H1 (cell line): ENCODE measurements around the gene BCO1. TPM values are rescaled to one million over a fixed set of nuclear protein-coding genes. Genes with fewer than 3 reads are reported as not detected.

Source experiments
- ATF3 ChIP-seq: IDR thresholded peaks from 2 replicates; pipeline ENCODE4 v1.6.1; 2011; ENCODE audit warnings: low read depth, mild to moderate bottlenecking, low read length; ENCODE audit not compliant: insufficient read depth
- BACH1 ChIP-seq: IDR thresholded peaks from 2 replicates; pipeline ENCODE4 v1.6.1; 2012; ENCODE audit warnings: low read length, improper control_type of control experiment
- CHD2 ChIP-seq: IDR thresholded peaks from 2 replicates; pipeline ENCODE4 v1.6.1; 2012; ENCODE audit warnings: low read length, improper control_type of control experiment
- JUN ChIP-seq: IDR thresholded peaks from 2 replicates; pipeline ENCODE4 v1.6.1; 2011; ENCODE audit warnings: low read depth, mild to moderate bottlenecking, improper control_type of control experiment, low read length
- KDM1A ChIP-seq: fragments of 200-600, 300-600 bp; sonication (generic); IDR thresholded peaks from 2 replicates; pipeline ENCODE4 v1.7.1; 2016; ENCODE audit warnings: mild to moderate bottlenecking, low read length, borderline replicate concordance
- KDM4A ChIP-seq: IDR thresholded peaks from one replicate; pipeline ENCODE4 v1.7.1; 2012; ENCODE audit warnings: low read depth, mild to moderate bottlenecking, moderate library complexity, low read length, inconsistent platforms; ENCODE audit not compliant: severe bottlenecking
- RFX5 ChIP-seq: IDR thresholded peaks from 2 replicates; pipeline ENCODE4 v1.6.1; 2011; ENCODE audit warnings: low read depth, low read length, improper control_type of control experiment, borderline replicate concordance
- SP2 ChIP-seq: IDR thresholded peaks from 2 replicates; pipeline ENCODE4 v1.6.1; 2012; ENCODE audit warnings: mild to moderate bottlenecking, low read length, inconsistent platforms
- SRF ChIP-seq: IDR thresholded peaks from 2 replicates; pipeline ENCODE4 v1.6.1; 2011; ENCODE audit warnings: mild to moderate bottlenecking, low read depth, low read length, moderate library complexity
- TAF1 ChIP-seq: IDR thresholded peaks from 2 replicates; pipeline ENCODE4 v1.6.1; 2011; ENCODE audit warnings: mild to moderate bottlenecking, low read depth, low read length
- TBP ChIP-seq: IDR thresholded peaks from 2 replicates; pipeline ENCODE4 v1.6.1; 2011; ENCODE audit warnings: low read depth, low read length, improper control_type of control experiment
- YY1 ChIP-seq: IDR thresholded peaks from 2 replicates; pipeline ENCODE4 v1.6.1; 2011; ENCODE audit warnings: low read depth, mild to moderate bottlenecking, low read length
- polyA plus RNA-seq, 7 experiments: library from polyadenylated mRNA; depleted of rRNA in 3 of 7; stranded (reverse) in 5 of 7; unstranded in 2 of 7; fragments of >200 nt in 5 of 7; fragments of 200-250 nt in 2 of 7; gene quantifications; 1 replicate in 5 of 7; 2 replicates in 1 of 7; 4 replicates in 1 of 7; pipeline versions ENCODE4 v1.2.1 to v1.2.3, GENCODE V29; 2011 to 2013; ENCODE audit warnings: missing spikeins in 2 of 7, mixed read lengths in 2 of 7
- total RNA-seq: library from RNA; stranded (reverse); fragmentation: NEBNext Ultra II Directional; extraction: Animal tissue kit (Norgen Biotek cat#: 25700); gene quantifications from 2 replicates; pipeline ENCODE4 v1.2.1, GENCODE V29; 2021
- TF ChIP-seq, protein P1 (sequence below): fragments of 300-600 bp; sonication (generic); IDR thresholded peaks from 2 replicates; pipeline ENCODE4 v1.7.1; 2012; ENCODE audit warnings: low read length, moderate library complexity, mild to moderate bottlenecking, inconsistent platforms; ENCODE audit not compliant: insufficient replicate concordance

Gene BCO1
- total and polyA plus RNA-seq, 2 of the 8 experiments (the other 6 are each of a cell fraction or from before 2014, with no cell fraction given): 0.21 TPM; not detected in 1

GRCh38 chr16:81237942-81238295, 570 bp upstream of the BCO1 start (continued):
- TF ChIP-seq, protein P1, sequence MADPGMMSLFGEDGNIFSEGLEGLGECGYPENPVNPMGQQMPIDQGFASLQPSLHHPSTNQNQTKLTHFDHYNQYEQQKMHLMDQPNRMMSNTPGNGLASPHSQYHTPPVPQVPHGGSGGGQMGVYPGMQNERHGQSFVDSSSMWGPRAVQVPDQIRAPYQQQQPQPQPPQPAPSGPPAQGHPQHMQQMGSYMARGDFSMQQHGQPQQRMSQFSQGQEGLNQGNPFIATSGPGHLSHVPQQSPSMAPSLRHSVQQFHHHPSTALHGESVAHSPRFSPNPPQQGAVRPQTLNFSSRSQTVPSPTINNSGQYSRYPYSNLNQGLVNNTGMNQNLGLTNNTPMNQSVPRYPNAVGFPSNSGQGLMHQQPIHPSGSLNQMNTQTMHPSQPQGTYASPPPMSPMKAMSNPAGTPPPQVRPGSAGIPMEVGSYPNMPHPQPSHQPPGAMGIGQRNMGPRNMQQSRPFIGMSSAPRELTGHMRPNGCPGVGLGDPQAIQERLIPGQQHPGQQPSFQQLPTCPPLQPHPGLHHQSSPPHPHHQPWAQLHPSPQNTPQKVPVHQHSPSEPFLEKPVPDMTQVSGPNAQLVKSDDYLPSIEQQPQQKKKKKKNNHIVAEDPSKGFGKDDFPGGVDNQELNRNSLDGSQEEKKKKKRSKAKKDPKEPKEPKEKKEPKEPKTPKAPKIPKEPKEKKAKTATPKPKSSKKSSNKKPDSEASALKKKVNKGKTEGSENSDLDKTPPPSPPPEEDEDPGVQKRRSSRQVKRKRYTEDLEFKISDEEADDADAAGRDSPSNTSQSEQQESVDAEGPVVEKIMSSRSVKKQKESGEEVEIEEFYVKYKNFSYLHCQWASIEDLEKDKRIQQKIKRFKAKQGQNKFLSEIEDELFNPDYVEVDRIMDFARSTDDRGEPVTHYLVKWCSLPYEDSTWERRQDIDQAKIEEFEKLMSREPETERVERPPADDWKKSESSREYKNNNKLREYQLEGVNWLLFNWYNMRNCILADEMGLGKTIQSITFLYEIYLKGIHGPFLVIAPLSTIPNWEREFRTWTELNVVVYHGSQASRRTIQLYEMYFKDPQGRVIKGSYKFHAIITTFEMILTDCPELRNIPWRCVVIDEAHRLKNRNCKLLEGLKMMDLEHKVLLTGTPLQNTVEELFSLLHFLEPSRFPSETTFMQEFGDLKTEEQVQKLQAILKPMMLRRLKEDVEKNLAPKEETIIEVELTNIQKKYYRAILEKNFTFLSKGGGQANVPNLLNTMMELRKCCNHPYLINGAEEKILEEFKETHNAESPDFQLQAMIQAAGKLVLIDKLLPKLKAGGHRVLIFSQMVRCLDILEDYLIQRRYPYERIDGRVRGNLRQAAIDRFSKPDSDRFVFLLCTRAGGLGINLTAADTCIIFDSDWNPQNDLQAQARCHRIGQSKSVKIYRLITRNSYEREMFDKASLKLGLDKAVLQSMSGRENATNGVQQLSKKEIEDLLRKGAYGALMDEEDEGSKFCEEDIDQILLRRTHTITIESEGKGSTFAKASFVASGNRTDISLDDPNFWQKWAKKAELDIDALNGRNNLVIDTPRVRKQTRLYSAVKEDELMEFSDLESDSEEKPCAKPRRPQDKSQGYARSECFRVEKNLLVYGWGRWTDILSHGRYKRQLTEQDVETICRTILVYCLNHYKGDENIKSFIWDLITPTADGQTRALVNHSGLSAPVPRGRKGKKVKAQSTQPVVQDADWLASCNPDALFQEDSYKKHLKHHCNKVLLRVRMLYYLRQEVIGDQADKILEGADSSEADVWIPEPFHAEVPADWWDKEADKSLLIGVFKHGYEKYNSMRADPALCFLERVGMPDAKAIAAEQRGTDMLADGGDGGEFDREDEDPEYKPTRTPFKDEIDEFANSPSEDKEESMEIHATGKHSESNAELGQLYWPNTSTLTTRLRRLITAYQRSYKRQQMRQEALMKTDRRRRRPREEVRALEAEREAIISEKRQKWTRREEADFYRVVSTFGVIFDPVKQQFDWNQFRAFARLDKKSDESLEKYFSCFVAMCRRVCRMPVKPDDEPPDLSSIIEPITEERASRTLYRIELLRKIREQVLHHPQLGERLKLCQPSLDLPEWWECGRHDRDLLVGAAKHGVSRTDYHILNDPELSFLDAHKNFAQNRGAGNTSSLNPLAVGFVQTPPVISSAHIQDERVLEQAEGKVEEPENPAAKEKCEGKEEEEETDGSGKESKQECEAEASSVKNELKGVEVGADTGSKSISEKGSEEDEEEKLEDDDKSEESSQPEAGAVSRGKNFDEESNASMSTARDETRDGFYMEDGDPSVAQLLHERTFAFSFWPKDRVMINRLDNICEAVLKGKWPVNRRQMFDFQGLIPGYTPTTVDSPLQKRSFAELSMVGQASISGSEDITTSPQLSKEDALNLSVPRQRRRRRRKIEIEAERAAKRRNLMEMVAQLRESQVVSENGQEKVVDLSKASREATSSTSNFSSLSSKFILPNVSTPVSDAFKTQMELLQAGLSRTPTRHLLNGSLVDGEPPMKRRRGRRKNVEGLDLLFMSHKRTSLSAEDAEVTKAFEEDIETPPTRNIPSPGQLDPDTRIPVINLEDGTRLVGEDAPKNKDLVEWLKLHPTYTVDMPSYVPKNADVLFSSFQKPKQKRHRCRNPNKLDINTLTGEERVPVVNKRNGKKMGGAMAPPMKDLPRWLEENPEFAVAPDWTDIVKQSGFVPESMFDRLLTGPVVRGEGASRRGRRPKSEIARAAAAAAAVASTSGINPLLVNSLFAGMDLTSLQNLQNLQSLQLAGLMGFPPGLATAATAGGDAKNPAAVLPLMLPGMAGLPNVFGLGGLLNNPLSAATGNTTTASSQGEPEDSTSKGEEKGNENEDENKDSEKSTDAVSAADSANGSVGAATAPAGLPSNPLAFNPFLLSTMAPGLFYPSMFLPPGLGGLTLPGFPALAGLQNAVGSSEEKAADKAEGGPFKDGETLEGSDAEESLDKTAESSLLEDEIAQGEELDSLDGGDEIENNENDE: no peak
- TF ChIP-seq KDM1A: no peak
- no peak for TF ChIP-seq SP2
- TF ChIP-seq TBP: no peak
- no peak for TF ChIP-seq RFX5
- TF ChIP-seq TAF1: no peak
- no peak for TF ChIP-seq JUN
- no peak for TF ChIP-seq KDM4A
- no peak for TF ChIP-seq CHD2
- TF ChIP-seq YY1: no peak
- no peak for TF ChIP-seq BACH1
- no peak for TF ChIP-seq ATF3
- no peak for TF ChIP-seq SRF
